ENCODE results near the gene HMGB4.

GRCh38 chr1:33844166-33844565 lies 19.7 kb upstream of the HMGB4 start:
- TF ChIP-seq CTCF (IDR thresholded peaks at IDR 0.05; ENCODE audit: insufficient read depth, low read length) (no peak), POLR2AphosphoS5 (IDR thresholded peaks at IDR 0.05; ENCODE audit: low read depth) (no peak)
